Activated CD8-positive, alpha-beta memory T cell treated with anti-CD3 and anti-CD28 coated beads for 4 hours (primary cell): ENCODE results near the gene CARD6.
"Not testable (repeated sequence)": the region's sequence is repeated elsewhere in the genome, so short reads cannot be mapped to it uniquely, and the experiment has no call there.

Source experiments
- DNase-seq, 2 donors: peaks; one replicate each; pipeline ENCODE4 v3.0.0-alpha.2; 2020; ENCODE audit warnings: low read depth in 2 of 2

The CARD6 gene

DNA sequence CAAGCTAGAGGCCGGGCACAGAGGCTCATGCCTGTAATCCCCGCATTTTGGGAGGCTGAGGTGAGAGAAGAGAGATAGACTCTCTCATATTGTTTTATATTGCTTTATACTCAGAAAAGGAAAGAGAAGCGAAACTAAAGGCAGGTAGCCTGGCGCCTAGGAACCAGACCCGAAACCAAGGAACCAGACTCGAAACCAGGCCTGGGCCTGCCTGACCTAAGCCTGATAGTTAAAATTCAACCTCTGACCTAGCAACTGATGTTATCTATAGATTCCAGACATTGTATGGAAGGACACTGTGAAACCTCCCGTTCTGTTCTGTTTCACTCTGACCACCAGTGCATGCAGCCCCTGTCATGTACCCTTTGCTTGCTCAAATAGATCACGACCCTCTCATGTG lies 31.1 kb downstream of the CARD6 start:
- DNase-seq, result not testable (repeated sequence)

DNA sequence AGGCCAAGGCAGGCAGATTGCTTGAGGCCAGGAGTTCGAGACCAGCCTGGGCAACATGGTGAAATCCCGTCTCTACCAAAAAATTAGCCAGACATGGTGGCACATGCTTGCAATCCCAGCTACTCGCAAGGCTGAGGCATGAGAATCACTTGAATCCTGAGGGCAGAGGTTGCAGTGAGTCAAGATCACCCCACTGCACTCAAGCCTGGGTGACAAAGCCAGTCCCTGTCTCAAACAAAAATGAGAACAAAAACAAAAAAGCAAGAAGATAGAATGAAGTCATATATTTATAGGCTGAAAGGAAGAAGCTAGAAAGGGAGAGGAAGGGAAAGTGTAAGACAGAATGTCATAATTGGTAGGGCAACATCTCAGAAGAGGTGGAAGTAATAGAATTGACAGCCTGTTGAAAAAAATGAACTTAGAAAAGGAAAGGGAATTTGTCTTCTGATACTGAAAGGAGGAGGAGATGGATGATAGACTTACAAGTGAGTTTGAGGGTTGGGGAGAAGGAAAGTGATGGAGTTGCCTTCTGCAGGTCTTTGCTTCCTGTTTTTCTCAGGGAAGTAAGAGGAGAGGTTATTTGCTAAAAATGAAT lies 32.2 kb downstream of the CARD6 start:
- DNase-seq, result no peak

DNA sequence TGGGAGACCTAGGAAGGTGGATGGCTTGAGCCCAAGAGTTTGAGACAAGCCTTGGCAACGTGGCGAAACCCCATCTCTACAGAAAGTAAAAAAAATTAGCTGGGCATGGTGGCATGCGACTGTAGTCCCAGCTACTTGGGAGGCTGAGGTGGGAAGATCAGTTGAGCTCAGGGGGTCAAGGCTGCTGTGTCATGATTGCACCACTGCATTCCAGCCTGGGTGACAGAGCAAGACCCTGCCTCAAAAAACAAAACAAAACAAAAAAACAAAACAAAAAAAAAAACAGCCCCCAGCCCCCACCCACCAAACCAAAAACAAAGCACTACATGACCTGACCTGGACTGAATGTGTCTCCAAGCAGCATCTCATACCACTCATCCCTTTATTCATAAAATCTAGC lies 34.8 kb downstream of the CARD6 start:
- DNase-seq, result no peak

DNA sequence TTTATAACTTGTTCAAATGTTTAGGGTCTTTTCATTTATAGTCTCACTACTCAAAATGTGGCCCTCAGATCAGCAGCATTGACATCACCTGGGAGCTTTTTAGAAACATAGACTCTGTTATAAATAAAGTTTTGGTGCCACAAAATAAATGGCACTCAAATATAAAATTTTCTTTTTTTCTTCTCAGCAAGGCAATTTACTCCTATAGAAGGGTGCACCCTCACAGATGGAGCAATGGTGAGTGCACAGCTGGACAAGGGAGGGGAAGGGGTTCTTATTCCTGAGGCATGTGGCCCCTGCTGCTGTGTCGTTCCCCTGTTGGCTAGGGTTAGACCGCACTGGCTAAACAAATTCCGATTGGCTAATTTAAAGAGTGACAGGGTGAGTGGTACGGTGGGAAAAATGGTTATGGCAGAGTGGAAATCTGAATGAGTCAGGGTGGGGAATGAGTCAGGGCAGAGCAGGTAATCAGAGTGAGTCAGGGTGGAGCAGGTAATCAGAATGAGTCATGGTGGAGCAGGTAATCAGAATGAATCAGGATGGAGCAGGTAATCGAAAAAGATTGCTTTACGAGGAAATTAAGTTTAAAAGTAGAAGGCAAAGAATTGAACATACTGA lies 36.3 kb downstream of the CARD6 start:
- DNase-seq, result no peak

DNA sequence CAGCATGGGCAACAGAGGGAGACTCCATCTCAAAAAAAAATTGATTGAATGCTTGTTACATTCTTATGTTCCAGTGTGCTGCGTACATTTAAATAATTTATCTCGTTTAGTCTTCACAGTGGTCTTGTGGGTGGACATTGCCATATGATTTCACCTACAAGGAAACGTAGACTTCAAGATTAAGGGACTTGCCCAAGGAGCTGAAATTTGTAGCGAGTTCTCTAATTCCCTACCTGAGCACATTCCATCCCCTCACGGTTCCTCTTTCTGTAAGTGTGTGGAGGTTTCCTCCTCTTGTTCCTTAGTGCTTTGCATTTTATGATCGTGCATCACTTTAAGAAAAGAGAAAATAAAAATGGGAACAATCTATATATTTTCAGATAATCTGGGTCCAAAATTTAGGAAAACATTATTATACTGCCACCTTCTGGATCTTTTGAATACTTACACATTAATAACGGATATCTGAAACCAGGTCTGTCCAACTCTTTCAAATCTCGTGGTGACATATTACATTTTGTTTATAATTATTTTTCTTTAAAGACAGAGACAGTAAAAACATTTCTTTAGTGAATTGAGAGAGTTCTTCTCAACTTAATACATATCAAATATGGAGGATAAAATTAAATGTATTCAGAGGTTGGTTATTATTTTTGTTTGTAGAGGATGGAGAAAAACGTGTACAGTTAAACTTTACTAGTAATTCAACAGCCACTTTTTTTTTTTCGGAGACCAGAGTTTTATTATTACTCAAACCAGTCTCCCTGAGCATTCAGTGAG lies 38.2 kb downstream of the CARD6 start:
- no peak for DNase-seq

DNA sequence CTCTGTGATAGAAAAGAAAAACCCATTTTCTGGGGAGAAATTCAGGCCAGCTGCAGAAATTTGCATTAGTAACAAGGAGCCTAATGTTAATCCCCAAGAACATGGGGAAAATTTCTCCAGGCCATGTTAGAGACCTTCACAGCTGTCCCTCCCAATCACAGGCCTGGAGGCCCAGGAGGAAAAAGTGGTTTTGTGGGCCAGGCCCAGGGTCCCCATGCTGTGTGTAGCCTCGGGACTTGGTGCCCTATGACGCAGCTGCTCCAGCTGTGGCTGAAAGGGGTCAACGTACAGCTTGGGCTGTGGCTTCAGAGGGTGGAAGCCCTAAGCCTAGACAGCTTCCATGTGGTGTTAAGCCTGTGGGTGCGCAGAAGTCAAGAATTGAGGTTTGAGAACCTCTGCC lies 41.1 kb downstream of the CARD6 start:
- DNase-seq, result no peak

DNA sequence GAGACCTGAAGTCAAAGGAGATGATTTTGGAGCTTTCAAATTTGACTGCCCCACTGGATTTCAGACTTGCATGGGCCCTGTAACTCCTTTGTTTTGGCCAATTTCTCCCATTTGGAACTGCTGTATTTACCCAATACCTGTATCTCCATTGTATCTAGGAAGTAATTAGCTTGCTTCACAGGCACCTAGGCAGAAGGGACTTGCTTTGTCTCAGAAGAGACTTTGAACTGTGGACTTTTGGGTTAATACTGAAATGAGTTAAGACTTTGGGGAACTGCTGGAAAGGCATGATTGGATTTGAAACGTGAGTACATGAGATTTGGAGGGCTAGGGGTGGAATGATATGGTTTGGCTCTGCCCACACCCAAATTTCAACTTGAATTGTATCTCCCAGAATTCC lies 41.9 kb downstream of the CARD6 start:
- not testable (repeated sequence) for DNase-seq

DNA sequence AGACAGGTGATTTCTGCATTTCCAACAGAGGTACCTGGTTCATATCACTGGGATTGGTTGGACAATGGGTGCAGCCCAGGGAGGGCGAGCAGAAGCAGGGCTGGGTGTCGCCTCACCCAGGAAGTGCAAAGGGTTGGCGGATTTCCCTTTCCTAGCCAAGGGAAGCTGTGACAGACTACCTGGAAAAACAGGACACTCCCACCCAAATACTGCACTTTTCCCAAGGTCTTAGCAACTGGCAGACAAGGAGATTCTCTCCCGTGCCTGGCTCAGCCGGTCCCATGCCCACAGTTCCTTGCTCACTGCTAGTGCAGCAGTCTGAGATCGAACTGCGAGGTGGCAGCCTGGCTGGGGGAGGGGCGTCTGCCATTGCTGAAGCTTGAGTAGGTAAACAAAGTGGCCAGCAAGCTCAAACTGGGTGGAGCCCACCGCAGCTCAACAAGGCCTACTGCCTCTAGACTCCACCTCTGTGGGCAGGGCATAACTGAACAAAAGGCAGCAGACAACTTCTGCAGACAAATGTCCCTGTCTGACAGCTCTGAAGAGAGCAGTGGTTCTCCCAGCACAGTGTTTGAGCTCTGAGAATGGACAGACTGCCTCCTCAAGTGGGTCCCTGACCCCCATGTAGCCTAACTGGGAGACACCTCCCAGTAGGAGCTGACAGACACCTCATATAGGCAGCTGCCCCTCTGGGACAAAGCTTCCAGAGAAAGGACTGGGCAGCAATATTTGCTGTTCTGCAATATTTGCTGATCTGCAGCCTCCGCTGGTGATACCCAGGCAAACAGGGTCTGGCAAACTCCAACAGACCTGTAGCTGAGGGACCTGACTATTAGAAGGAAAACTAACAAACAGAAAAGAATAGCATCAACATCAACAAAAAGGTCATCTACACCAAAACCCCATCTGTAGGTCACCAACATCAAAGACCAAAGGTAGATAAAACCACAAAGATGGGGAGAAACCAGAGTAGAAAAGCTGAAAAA lies 54.6 kb downstream of the CARD6 start:
- not testable (repeated sequence) for DNase-seq

DNA sequence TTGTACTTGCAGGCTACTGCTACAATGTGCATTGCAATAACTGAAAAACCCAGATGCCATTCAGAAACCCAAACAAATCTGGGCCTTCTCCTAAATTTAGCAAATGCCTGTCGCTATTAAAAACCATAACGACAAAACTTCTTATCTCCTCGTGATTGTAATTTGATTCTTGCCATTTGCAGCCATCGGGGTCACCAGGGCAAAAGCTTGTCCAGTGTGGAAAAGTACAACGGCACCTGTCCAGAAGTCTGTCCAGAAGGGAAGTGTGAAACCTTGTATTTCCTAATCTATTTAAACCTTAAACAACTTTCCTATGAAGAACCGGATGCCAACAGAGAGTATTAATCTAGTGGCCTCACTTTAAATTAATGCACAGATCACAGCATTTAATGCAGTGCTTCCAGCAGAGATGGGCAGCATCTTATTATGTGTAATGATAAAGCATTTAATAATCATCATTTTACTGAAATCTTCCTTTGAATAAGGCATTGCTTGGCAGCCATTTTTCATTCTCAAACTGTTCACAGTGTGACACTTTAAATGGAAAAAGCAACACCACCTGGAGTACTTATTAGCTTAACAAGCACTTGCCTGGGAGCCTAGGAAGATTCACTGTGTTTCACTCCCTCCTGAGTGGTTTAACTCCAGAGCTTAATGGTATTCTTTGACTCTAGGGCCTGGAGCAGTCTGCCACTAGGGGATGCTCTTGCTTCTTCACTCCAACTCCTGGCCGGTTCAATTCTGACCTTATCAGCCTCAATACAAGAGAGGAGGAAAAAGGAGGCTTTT lies 63.2 kb downstream of the CARD6 start:
- no peak for DNase-seq

DNA sequence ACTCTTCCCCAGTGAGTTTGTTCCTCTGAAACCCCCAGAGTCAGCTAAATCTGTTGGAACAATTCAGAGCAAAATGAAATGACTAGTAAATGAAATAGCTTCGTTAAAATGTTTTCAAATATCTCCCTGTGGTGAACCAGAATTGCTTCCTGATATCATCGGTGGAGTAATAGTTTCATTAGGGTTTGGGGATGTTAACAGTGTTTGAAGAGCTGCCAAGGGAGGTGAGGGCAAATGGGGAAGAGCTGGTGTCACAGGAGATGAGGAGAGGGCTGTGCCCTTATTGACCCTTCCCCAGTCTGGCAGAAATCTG lies 63.8 kb downstream of the CARD6 start:
- no peak for DNase-seq

DNA sequence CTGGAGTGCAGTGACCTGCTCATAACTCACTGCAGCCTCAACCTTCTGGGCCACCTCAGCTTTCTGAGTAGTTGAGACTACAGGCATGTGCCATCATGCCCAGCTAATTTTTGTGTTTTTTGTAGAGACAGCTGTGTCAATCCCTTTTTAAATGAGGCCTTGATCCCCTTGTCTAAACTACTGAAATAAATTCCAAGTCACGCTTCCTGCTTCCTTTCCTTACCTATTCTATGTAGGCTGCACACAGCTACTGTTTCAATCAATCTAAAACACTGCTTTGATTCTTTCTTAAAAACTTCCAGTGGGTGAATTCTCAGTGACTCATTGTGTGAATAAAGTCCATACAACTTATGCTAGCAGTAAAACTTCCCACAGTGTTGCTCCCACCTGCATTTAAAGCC lies 65.2 kb downstream of the CARD6 start:
- DNase-seq, result no peak

DNA sequence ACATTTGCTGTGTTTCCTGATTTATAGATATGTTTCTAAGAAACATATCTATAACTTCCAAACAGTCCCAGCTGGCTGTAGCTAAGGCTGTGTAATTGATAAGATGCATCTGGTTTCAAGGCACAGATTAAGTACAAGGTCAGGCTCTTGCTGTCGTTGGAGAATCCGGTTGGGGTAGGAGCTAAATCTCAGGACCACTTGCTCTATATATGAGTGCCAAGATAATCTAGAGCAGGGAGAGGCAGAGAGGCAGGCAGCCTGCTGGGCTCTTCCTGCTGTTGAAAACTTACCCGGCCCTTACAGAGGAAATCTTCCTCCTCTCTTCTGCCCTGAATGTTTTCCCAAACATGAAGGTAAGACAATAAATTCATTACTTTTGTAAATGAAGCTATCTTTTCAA lies 68.1 kb downstream of the CARD6 start, which contains the start of gene C7:
Gene C7, plus strand, starts transcription at position 234 of the 400 bp plus-strand sequence. Its CDS starts 114 bp downstream, at position 348.
- DNase-seq, result no peak

DNA sequence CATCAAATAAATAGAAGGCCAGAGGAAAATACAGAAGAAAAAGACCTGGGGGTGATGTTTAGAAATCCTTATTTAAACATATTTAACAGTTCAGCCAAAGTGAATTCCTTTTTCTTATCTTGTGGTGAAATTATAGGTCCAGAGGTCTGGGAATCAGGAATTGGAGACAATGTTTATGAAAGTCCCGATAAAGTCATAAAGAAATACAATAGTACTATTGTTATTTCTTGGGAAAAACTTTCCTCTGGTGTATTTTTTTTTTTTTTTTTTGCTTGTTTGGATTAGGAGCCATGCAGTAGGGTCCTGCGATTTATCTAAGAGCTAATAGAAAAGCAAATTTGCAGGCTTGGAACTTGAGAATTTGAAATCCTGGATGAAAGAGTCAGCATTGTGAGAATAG lies 68.6 kb downstream of the CARD6 start:
- DNase-seq, result no peak
